Measurements from ENCODE around the gene SYT2.

Gene SYT2

DNA sequence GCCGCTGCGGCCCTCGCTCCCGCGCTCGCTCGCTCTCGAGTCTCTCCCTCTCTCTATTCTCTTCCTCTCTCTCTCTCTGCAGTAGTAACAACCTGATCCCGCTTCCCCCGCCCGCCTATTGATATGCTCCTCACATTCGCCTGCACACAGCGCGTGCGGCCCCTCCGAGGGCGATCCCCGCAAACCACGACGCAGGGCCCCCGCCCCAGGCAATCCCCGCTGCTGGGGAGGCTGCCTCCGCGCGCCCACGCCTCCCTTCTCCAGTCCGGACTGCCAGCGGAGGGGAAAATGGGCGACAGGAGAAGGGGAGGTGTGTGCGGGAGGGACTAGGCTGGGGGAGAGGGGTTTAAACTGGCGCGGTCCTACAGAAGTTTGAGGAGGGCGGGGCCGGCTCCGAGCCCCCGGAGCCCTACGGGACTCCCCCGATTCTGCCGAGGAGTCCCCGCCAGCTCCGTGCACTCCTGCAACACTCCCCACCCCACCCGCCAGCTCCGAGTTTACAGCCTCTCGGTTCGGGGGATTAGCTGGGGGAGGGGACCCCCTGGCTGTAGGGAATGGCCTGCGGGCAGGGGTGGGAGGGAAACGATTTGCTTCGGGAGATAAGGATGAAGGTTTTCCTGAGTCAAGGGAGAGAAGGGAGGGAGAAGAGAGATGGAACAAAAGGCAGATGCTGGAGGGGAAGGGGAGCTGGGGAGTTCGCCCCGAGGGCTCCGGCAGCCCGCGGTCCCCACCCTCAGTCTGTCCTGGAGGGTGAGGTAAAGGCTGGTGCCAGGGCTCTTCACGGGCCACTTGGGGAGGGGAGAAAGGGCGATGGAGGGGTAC is 66.6 kb downstream of the SYT2 start:
- TF ChIP-seq ARNTL (CRISPR knock-in tag; IDR thresholded peaks at IDR 0.05; ENCODE audit: borderline replicate concordance, low read depth) (no peak), SNAI2 (CRISPR knock-in tag; IDR thresholded peaks at IDR 0.05) (no peak), RARB (CRISPR knock-in tag; IDR thresholded peaks at IDR 0.05) (no peak), OSR1 (CRISPR knock-in tag; IDR thresholded peaks at IDR 0.05) (no peak), BACH2 (CRISPR knock-in tag; IDR thresholded peaks at IDR 0.05; ENCODE audit: borderline replicate concordance) (no peak)

DNA sequence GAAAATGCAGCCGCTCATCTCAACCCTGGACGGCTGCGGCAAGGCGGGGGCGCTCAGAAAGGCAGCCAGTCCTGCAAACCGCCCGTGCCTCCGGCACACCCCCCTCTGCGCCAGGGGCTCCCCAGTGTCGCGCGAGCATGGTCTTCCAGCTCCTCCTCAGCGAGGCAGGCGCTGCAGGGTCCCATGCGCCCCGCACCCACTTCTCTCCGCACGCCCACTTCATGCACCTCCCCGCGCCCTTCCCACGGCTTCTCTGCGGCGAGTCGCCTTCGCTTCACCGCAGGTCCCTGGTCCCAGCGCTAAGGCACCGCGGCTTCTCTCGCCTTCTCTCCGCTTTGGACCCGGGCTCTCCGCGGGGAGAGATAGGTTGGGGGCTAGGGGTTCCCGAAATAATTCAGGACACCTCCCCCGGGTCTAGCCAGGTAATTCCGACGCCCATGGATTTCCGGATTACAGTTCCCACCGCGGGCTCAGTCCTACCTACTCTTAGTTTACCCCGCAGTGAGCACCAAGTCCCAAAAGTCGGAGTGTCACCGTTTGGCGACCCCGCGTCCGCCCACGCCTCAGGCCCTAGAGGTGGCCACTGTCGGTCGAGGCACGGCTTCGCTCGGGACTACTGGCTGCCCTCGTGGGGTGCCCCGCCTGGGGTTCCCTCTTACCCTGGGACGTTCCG is 67.5 kb downstream of the SYT2 start:
- peak; percentile 45 for ATAC-seq
- TF ChIP-seq ARNTL (CRISPR knock-in tag; IDR thresholded peaks at IDR 0.05; ENCODE audit: borderline replicate concordance, low read depth) (no peak), TCF4 (CRISPR knock-in tag; IDR thresholded peaks at IDR 0.05; ENCODE audit: borderline replicate concordance) (no peak), ZNF565 (CRISPR knock-in tag; conservative IDR thresholded peaks at IDR 0.05; ENCODE audit: low read depth) (no peak), ZFP3 (CRISPR knock-in tag; IDR thresholded peaks at IDR 0.05) (no peak), BACH2 (CRISPR knock-in tag; IDR thresholded peaks at IDR 0.05; ENCODE audit: borderline replicate concordance) (no peak), ZNF8 (CRISPR knock-in tag; IDR thresholded peaks at IDR 0.05) (no peak), ZC3H10 (CRISPR knock-in tag; IDR thresholded peaks at IDR 0.05) (no peak)

More for the DNA sequence above, 66.6 kb downstream of the SYT2 start:
- ATAC-seq: peak; percentile 71

DNA sequence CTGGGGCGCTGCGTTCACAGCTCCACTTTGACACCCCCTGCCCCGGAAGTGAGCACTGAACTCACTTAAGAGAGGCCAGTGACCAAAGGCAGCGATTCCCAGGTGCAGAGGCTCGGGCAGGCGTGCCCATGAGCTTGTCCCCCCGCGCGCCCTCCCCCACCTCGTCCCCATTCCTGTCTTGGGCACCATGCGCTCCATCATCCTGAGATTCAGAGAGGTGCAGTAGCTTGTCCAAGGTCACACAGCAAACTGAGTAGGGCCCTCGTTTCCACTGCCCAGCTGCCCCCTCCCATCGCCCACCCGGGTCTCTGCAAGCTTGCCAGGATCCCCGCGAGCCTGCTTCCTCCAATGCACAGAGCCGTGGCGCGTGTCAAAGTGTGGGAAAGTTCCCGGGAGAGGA is 68.0 kb downstream of the SYT2 start:
- TF ChIP-seq GLIS3 (CRISPR knock-in tag; IDR thresholded peaks at IDR 0.05) (no peak), ISL1 (CRISPR knock-in tag; IDR thresholded peaks at IDR 0.05) (no peak), CSDC2 (CRISPR knock-in tag; IDR thresholded peaks at IDR 0.05) (no peak), ESRRG (CRISPR knock-in tag; IDR thresholded peaks at IDR 0.05) (no peak), ZNF70 (CRISPR knock-in tag; IDR thresholded peaks at IDR 0.05) (no peak), TCF4 (CRISPR knock-in tag; IDR thresholded peaks at IDR 0.05; ENCODE audit: borderline replicate concordance) (no peak), ZC3H10 (CRISPR knock-in tag; IDR thresholded peaks at IDR 0.05) (no peak), ZFP3 (CRISPR knock-in tag; IDR thresholded peaks at IDR 0.05) (no peak), TOX (CRISPR knock-in tag; IDR thresholded peaks at IDR 0.05; ENCODE audit: borderline replicate concordance) (no peak)
- TF ChIP-seq, protein P1, sequence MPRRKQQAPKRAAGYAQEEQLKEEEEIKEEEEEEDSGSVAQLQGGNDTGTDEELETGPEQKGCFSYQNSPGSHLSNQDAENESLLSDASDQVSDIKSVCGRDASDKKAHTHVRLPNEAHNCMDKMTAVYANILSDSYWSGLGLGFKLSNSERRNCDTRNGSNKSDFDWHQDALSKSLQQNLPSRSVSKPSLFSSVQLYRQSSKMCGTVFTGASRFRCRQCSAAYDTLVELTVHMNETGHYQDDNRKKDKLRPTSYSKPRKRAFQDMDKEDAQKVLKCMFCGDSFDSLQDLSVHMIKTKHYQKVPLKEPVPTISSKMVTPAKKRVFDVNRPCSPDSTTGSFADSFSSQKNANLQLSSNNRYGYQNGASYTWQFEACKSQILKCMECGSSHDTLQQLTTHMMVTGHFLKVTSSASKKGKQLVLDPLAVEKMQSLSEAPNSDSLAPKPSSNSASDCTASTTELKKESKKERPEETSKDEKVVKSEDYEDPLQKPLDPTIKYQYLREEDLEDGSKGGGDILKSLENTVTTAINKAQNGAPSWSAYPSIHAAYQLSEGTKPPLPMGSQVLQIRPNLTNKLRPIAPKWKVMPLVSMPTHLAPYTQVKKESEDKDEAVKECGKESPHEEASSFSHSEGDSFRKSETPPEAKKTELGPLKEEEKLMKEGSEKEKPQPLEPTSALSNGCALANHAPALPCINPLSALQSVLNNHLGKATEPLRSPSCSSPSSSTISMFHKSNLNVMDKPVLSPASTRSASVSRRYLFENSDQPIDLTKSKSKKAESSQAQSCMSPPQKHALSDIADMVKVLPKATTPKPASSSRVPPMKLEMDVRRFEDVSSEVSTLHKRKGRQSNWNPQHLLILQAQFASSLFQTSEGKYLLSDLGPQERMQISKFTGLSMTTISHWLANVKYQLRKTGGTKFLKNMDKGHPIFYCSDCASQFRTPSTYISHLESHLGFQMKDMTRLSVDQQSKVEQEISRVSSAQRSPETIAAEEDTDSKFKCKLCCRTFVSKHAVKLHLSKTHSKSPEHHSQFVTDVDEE (CRISPR knock-in tag; IDR thresholded peaks at IDR 0.05): no peak
- TF ChIP-seq, protein P2, sequence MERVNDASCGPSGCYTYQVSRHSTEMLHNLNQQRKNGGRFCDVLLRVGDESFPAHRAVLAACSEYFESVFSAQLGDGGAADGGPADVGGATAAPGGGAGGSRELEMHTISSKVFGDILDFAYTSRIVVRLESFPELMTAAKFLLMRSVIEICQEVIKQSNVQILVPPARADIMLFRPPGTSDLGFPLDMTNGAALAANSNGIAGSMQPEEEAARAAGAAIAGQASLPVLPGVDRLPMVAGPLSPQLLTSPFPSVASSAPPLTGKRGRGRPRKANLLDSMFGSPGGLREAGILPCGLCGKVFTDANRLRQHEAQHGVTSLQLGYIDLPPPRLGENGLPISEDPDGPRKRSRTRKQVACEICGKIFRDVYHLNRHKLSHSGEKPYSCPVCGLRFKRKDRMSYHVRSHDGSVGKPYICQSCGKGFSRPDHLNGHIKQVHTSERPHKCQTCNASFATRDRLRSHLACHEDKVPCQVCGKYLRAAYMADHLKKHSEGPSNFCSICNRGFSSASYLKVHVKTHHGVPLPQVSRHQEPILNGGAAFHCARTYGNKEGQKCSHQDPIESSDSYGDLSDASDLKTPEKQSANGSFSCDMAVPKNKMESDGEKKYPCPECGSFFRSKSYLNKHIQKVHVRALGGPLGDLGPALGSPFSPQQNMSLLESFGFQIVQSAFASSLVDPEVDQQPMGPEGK (CRISPR knock-in tag; IDR thresholded peaks at IDR 0.05; ENCODE audit: borderline replicate concordance): no peak
- TF ChIP-seq, protein P3, sequence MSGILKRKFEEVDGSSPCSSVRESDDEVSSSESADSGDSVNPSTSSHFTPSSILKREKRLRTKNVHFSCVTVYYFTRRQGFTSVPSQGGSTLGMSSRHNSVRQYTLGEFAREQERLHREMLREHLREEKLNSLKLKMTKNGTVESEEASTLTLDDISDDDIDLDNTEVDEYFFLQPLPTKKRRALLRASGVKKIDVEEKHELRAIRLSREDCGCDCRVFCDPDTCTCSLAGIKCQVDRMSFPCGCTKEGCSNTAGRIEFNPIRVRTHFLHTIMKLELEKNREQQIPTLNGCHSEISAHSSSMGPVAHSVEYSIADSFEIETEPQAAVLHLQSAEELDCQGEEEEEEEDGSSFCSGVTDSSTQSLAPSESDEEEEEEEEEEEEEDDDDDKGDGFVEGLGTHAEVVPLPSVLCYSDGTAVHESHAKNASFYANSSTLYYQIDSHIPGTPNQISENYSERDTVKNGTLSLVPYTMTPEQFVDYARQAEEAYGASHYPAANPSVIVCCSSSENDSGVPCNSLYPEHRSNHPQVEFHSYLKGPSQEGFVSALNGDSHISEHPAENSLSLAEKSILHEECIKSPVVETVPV (CRISPR knock-in tag; IDR thresholded peaks at IDR 0.05): no peak
- no peak for ATAC-seq

DNA sequence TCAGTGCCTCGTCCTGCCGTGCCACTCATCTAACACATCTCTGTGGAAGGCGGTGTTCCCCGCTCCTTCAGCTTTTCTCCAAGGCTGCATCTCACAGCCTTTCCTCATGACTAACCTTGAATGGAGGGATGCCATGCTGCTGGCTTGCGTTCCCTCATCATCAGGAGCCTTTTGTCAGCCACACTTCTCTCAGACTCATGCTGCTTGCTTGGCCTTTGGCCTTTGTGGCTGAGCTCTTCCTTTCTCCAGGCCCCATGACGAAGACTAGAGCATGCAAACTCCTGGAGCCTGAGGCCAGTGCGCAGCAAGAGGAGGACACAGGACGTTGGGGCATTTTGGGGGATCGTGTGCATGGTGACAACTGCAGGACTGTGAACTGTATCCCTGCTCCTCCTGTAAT is 70.8 kb downstream of the SYT2 start:
- ATAC-seq: no peak
- TF ChIP-seq TCF4 (CRISPR knock-in tag; IDR thresholded peaks at IDR 0.05; ENCODE audit: borderline replicate concordance): no peak
- TF ChIP-seq ZC3H10 (CRISPR knock-in tag; IDR thresholded peaks at IDR 0.05): no peak
- TF ChIP-seq, protein P4, sequence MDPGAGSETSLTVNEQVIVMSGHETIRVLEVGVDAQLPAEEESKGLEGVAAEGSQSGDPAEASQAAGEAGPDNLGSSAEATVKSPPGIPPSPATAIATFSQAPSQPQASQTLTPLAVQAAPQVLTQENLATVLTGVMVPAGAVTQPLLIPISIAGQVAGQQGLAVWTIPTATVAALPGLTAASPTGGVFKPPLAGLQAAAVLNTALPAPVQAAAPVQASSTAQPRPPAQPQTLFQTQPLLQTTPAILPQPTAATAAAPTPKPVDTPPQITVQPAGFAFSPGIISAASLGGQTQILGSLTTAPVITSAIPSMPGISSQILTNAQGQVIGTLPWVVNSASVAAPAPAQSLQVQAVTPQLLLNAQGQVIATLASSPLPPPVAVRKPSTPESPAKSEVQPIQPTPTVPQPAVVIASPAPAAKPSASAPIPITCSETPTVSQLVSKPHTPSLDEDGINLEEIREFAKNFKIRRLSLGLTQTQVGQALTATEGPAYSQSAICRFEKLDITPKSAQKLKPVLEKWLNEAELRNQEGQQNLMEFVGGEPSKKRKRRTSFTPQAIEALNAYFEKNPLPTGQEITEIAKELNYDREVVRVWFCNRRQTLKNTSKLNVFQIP (CRISPR knock-in tag; IDR thresholded peaks at IDR 0.05; ENCODE audit: borderline replicate concordance, low read depth): no peak
- no peak for TF ChIP-seq OSR1 (CRISPR knock-in tag; IDR thresholded peaks at IDR 0.05)
- no peak for TF ChIP-seq ZFP30 (CRISPR knock-in tag; IDR thresholded peaks at IDR 0.05)
- no peak for TF ChIP-seq RARB (CRISPR knock-in tag; IDR thresholded peaks at IDR 0.05)
- TF ChIP-seq GLIS3 (CRISPR knock-in tag; IDR thresholded peaks at IDR 0.05): no peak
- no peak for TF ChIP-seq SNAI2 (CRISPR knock-in tag; IDR thresholded peaks at IDR 0.05)
- no peak for TF ChIP-seq ZFP3 (CRISPR knock-in tag; IDR thresholded peaks at IDR 0.05)
- no peak for TF ChIP-seq CSDC2 (CRISPR knock-in tag; IDR thresholded peaks at IDR 0.05)
- TF ChIP-seq ESRRG (CRISPR knock-in tag; IDR thresholded peaks at IDR 0.05): no peak
- TF ChIP-seq PPARA (CRISPR knock-in tag; IDR thresholded peaks at IDR 0.05; ENCODE audit: borderline replicate concordance): no peak
- TF ChIP-seq ZNF565 (CRISPR knock-in tag; conservative IDR thresholded peaks at IDR 0.05; ENCODE audit: low read depth): no peak
- TF ChIP-seq, protein P5, sequence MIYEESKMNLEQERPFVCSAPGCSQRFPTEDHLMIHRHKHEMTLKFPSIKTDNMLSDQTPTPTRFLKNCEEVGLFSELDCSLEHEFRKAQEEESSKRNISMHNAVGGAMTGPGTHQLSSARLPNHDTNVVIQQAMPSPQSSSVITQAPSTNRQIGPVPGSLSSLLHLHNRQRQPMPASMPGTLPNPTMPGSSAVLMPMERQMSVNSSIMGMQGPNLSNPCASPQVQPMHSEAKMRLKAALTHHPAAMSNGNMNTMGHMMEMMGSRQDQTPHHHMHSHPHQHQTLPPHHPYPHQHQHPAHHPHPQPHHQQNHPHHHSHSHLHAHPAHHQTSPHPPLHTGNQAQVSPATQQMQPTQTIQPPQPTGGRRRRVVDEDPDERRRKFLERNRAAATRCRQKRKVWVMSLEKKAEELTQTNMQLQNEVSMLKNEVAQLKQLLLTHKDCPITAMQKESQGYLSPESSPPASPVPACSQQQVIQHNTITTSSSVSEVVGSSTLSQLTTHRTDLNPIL (CRISPR knock-in tag; IDR thresholded peaks at IDR 0.05; ENCODE audit: low read depth): no peak
- TF ChIP-seq ZNF70 (CRISPR knock-in tag; IDR thresholded peaks at IDR 0.05): no peak

Data from SK-N-SH treated with all-trans-retinoic acid at 6 μM for 48 hours (cell line).